Neural crest cell (in vitro differentiated cells): ENCODE data around the gene PRSS1. TPM values are rescaled to one million over a fixed set of nuclear protein-coding genes. Genes with fewer than 3 reads are reported as not detected.

Experiments
- DNase-seq: peaks from one replicate; pipeline ENCODE4 v3.0.0; 2021; ENCODE audit warnings: low read depth, mixed read lengths, low spot score
- H3K27ac Mint-ChIP-seq: one replicate; pipeline ENCODE4 v1.8.0; 2021; ENCODE audit warnings: mild to moderate bottlenecking, mixed read lengths; ENCODE audit not compliant: unreplicated experiment
- H3K27me3 Mint-ChIP-seq: 2 replicates; pipeline ENCODE4 v1.8.0; 2021; ENCODE audit warnings: low read depth, mild to moderate bottlenecking, mixed read lengths
- H3K36me3 Mint-ChIP-seq: 2 replicates; pipeline ENCODE4 v1.8.0; 2021; ENCODE audit warnings: low read depth, mild to moderate bottlenecking, mixed read lengths
- H3K4me1 Mint-ChIP-seq: 2 replicates; pipeline ENCODE4 v1.8.0; 2021; ENCODE audit warnings: mixed read lengths
- H3K4me3 Mint-ChIP-seq: one replicate; pipeline ENCODE4 v1.8.0; 2021; ENCODE audit warnings: mild to moderate bottlenecking, mixed read lengths
- H3K9me3 Mint-ChIP-seq: 2 replicates; pipeline ENCODE4 v1.8.0; 2021; ENCODE audit warnings: mixed read lengths
- total RNA-seq: library from RNA; stranded (reverse); gene quantifications from 2 replicates; pipeline ENCODE4 v1.2.1, GENCODE V29; 2021
- TF ChIP-seq, protein P1 (sequence below): fragments of 200-600 bp; sonication (generic); conservative IDR thresholded peaks from 2 replicates; pipeline ENCODE4 v1.5.0; 2021; ENCODE audit warnings: antibody characterized with exemption, mild to moderate bottlenecking

PRSS1 gene
- total RNA-seq, 1 donor from 2014 or later = not detected

DNA sequence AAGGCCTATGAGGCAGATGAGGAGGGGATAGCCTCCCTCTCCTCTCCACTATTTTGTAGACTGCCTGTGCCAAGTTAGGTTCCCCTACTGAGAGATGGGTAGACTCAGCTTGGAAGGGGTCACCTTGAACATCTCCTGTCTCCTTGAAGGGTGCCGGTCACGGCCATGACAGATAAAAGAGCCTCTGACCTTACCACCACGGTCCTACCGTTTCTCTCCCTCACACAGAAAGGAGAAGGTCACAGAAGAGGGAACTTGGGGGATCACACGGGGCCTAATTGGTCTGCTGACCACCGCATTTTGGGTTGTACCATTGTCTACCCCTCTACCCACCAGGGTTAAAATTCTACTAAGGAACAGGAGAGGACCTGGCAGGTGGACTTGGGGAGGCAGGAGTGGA is 38.5 kb downstream of the PRSS1 start:
- Mint-ChIP-seq H3K27me3 (peaks cover 40% of the 10 kb centered on the region), H3K4me3 (no peak overlapping the region), H3K4me1 (peaks cover 6% of the 10 kb centered on the region), H3K36me3 (no peaks in the 10 kb centered on the region), H3K27ac (no peak overlapping the region), H3K9me3 (no peaks in the 10 kb centered on the region)
- TF ChIP-seq, protein P1, sequence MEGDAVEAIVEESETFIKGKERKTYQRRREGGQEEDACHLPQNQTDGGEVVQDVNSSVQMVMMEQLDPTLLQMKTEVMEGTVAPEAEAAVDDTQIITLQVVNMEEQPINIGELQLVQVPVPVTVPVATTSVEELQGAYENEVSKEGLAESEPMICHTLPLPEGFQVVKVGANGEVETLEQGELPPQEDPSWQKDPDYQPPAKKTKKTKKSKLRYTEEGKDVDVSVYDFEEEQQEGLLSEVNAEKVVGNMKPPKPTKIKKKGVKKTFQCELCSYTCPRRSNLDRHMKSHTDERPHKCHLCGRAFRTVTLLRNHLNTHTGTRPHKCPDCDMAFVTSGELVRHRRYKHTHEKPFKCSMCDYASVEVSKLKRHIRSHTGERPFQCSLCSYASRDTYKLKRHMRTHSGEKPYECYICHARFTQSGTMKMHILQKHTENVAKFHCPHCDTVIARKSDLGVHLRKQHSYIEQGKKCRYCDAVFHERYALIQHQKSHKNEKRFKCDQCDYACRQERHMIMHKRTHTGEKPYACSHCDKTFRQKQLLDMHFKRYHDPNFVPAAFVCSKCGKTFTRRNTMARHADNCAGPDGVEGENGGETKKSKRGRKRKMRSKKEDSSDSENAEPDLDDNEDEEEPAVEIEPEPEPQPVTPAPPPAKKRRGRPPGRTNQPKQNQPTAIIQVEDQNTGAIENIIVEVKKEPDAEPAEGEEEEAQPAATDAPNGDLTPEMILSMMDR = no peak
- DNase-seq = no peak

GRCh38 chr7:142788303-142789289 is 39.3 kb downstream of the PRSS1 start:
- no peaks in the 10 kb centered on the region for H3K9me3 Mint-ChIP-seq
- no peaks in the 10 kb centered on the region for H3K36me3 Mint-ChIP-seq
- peaks cover under 1% of the 10 kb centered on the region for H3K4me1 Mint-ChIP-seq
- no peak for DNase-seq
- H3K4me3 Mint-ChIP-seq = no peak overlapping the region
- TF ChIP-seq, protein P1 = no peak
- H3K27ac Mint-ChIP-seq = no peak overlapping the region
- H3K27me3 Mint-ChIP-seq = peaks cover 40% of the 10 kb centered on the region

DNA sequence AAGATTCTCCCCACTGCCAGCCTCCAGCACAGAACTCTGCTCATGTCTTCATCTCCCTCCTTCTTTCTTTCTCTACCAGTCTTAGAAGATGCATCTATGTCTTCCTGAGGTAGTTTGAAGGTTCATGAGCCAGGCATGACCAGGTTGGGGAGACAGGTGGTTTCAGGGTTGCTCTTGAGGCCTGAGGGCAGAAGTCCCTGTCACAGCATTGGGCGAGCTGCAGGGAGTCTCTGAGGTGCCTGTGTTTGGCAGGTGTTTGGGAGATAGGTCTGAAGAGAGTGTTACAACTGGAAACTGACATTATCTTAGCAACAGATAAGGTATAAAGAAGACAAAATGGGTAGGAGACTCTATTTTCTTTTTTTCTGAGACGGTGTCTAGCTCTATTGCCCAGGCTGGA is 40.2 kb downstream of the PRSS1 start:
- DNase-seq = no peak
- H3K36me3 Mint-ChIP-seq = no peaks in the 10 kb centered on the region
- no peak overlapping the region for H3K4me3 Mint-ChIP-seq
- no peak overlapping the region for H3K27ac Mint-ChIP-seq
- TF ChIP-seq, protein P1 = no peak
- peaks cover 48% of the 10 kb centered on the region for H3K27me3 Mint-ChIP-seq
- H3K4me1 Mint-ChIP-seq = no peaks in the 10 kb centered on the region
- no peaks in the 10 kb centered on the region for H3K9me3 Mint-ChIP-seq

DNA sequence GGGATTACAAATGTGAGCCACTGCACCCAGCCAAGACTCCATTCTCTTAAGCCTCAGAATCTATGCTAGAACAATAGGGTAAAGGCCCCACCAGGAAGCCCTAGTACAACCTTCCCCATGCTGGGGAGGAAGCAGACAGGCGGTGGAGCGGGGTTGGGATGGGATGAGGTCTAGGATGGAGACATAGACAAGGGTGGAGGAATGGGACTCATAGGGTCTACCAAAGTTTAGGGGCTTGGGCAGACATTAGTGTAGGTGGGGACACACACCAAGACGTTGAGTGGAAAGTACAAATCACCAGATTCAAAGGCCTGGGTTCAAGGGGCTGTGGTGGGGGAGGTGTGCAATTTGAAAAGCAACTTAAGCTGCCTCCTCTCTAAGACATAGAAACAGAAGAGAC is 40.8 kb downstream of the PRSS1 start:
- TF ChIP-seq, protein P1 = no peak
- Mint-ChIP-seq H3K36me3 (no peaks in the 10 kb centered on the region), H3K4me3 (no peak overlapping the region), H3K27ac (no peak overlapping the region), H3K27me3 (peaks cover 55% of the 10 kb centered on the region), H3K4me1 (no peaks in the 10 kb centered on the region), H3K9me3 (no peaks in the 10 kb centered on the region)
- no peak for DNase-seq

DNA sequence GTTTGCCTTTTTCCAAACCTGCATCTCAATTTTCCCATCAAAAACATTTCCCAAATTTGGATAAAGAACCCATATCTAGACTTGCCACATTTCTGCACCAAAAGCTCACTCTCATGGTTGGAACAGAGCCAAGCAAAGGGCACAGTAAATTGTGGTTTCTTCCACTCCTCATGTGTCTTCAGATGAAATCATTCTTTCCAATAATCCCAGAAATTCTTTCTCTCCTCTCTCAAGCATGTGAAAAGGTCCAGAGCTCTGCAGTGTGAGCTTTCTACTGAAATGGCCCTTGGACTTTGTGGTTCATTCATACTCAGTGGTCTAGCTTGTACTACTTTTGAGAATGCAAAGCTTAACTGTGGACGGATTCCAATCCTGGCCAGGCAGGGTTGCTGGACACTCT is 41.3 kb downstream of the PRSS1 start:
- H3K4me1 Mint-ChIP-seq = no peaks in the 10 kb centered on the region
- no peak overlapping the region for H3K27ac Mint-ChIP-seq
- TF ChIP-seq, protein P1 = no peak
- no peak for DNase-seq
- no peaks in the 10 kb centered on the region for H3K36me3 Mint-ChIP-seq
- H3K9me3 Mint-ChIP-seq = no peaks in the 10 kb centered on the region
- H3K27me3 Mint-ChIP-seq = peaks cover 60% of the 10 kb centered on the region
- H3K4me3 Mint-ChIP-seq = no peak overlapping the region
